Inflammatory macrophage (primary cell): Measurements from ENCODE around the gene ABLIM2.
"Not testable (repeated sequence)": the region's sequence is repeated elsewhere in the genome, so short reads cannot be mapped to it uniquely, and the experiment has no call there.

ENCODE experiments used
- DNase-seq, 2 donors: peaks; one replicate each; pipeline ENCODE4 v3.0.0-alpha.2; 2020 to 2022

Gene ABLIM2

DNA sequence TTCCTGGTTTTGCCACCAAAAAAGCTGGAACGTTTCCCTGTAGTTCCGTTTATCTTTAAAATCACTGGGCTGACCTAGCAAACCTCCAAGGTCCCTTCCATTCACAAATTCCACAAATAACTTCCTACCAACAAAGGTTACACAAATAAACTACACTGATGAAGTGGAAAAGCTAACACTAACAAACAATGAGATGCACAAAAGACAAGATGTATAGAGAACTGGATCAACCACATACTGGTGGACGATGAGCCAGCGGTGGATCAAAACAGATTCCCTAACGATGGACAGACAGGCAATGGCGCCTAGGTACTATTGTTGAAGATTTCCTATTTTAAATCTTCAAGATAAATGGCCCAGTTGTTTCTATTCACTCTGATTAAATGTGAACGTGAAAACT is 234.4 kb downstream of the ABLIM2 start:
- DNase-seq: no peak

GRCh38 chr4:7922466-7922865 is 236.1 kb downstream of the ABLIM2 start:
- no peak for DNase-seq

- no peak for DNase-seq
Measured at GRCh38 chr4:7918981-7919380, 239.6 kb downstream of the ABLIM2 start.

DNA sequence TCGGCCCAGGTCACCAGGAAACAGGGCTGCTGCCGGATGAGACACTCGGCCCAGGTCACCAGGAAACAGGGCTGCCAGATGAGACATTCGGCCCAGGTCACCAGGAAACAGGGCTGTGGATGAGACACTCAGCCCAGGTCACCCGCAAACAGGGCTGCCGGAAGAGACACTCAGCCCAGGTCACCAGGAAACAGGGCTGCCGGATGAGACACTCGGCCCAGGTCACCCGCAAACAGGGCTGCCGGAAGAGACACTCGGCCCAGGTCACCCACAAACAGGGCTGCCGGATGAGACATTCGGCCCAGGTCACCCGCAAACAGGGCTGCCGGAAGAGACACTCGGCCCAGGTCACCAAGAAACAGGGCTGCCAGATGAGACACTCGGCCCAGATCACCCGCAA is 240.4 kb downstream of the ABLIM2 start:
- not testable (repeated sequence) for DNase-seq

DNA sequence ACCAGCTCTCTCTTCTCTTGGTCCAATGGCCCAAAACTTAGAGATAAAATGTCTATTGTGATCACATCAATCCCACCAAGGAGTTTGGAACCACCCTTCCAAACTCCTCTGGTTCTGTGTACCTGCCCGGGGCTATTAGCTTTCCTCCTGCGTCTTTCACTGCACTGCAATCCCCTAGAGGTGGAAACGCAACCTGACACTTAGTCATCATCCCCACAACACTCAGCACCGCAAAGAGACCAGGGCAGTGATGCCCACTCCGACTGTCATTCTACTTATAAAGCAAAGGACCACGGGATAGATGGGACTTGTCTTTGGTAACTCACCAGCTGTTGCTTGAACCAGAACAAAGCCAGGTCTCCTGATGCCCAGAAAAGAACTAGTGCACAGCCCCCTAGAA is 240.9 kb downstream of the ABLIM2 start:
- no peak for DNase-seq

- no peak for DNase-seq
Measured at GRCh38 chr4:7915875-7916242, 242.8 kb downstream of the ABLIM2 start.
